Adrenal gland (tissue), 12 donors: ENCODE results near the gene CEP131. TPM values are rescaled to one million over a fixed set of nuclear protein-coding genes. Genes with fewer than 3 reads are reported as not detected.

Experiments used
- DNase-seq, 7 donors: peaks; one replicate each; pipeline ENCODE4 v3.0.0-alpha.2; 2019 to 2020
- H3K27ac ChIP-seq, 5 donors: fragments of 200-600 bp; sonication (generic) in 4 of 5; 1 replicate in 3 of 5; 2 replicates in 2 of 5; pipeline versions ENCODE4 v1.5.1 to v1.8.0; 2016 to 2020; ENCODE audit warnings: mild to moderate bottlenecking in 1 of 5
- H3K27me3 ChIP-seq: fragments of 200-600 bp; 2 replicates; pipeline ENCODE4 v1.8.0; 2021
- H3K36me3 ChIP-seq, 2 donors: fragments of 200-600 bp; replicated peaks in 1 of 2; 1 replicate in 1 of 2; 2 replicates in 1 of 2; pipeline versions ENCODE4 v1.5.1 to v1.8.0; 2018 to 2022
- H3K4me1 ChIP-seq, 2 donors: fragments of 200-600 bp; replicated peaks in 1 of 2; 1 replicate in 1 of 2; 2 replicates in 1 of 2; pipeline versions ENCODE4 v1.5.1 to v1.8.0; 2018 to 2021
- H3K4me3 ChIP-seq, 4 donors: fragments of 200-600 bp; sonication (generic) in 3 of 4; one replicate each; pipeline ENCODE4 v1.5.1; 2016 to 2018
- H3K9me3 ChIP-seq, 3 donors: fragments of 200-600 bp; sonication (generic) in 1 of 3; replicated peaks in 1 of 3; 1 replicate in 2 of 3; 2 replicates in 1 of 3; pipeline versions ENCODE4 v1.5.1 to v1.8.0; 2016 to 2021
- POLR2A ChIP-seq, 2 donors: fragments of 450-650 bp; IDR thresholded peaks; one replicate each; pipeline ENCODE4 v1.6.1; 2017; ENCODE audit warnings: antibody characterized with exemption in 2 of 2, mild to moderate bottlenecking in 2 of 2, moderate library complexity in 1 of 2
- WGBS, 4 donors: extraction: QIAGEN DNeasy Blood & Tissue Kit in 2 of 4; methylation state at CpG; one replicate each; pipeline versions ENCODE4 v1.1.5 to v1.1.7; 2013 to 2017; 5-methylcytosine and 5-hydroxymethylcytosine counted together
- intact Hi-C, 2 donors: fragments of 100-400 bp; cut with DNase I; formaldehyde crosslinking; loops; one replicate each; pipeline versions ENCODE4 v1.14.1 to v1.15.0; 2022 to 2023
- polyA plus RNA-seq, 3 donors: library from polyadenylated mRNA; stranded (reverse); fragments of 200-250 nt in 2 of 3; fragments of 350-450 nt in 1 of 3; fragmentation: Illumina TruSeq in 1 of 3; extraction: RNeasy Lipid Tissue Mini Kit (QIAGEN cat#74804) in 1 of 3; gene quantifications; one replicate each; pipeline ENCODE4 v1.2.3, GENCODE V29; 2013 to 2014
- total RNA-seq, 9 donors: library from RNA; depleted of rRNA in 4 of 9; stranded (reverse); fragments of >200 nt in 4 of 9; fragments of 120-200 nt in 1 of 9; fragmentation: NEBNext Ultra II Directional in 1 of 9; extraction: Animal tissue kit (Norgen Biotek cat#: 25700) in 1 of 9; gene quantifications; one replicate each; pipeline versions ENCODE4 v1.1.0 to v1.2.4, GENCODE V29; 2013 to 2023
- TF ChIP-seq, protein P1 (sequence below), 6 experiments: fragments of 450-650 bp in 4 of 6; fragments of 200-600 bp in 2 of 6; sonication (generic) in 1 of 6; IDR thresholded peaks; 1 replicate in 5 of 6; 2 replicates in 1 of 6; pipeline versions ENCODE4 v1.5.1 to v1.8.0; 2016 to 2021; ENCODE audit warnings: antibody characterized with exemption in 6 of 6, mild to moderate bottlenecking in 2 of 6, moderate library complexity in 1 of 6
- donor health status: healthy with polysubstance abuse.
- donor health status: Bipolar disorder and iron deficiency.
- donor health status: DM: yes; HTN: yes; CAD: no.
- donor health status: DM: no; HTN: no; CAD: no.
- donor health status: DM: no; HTN: no; CAD: no.
- donor health status: DM: yes; HTN: yes; CAD: no.

CEP131 gene
- total and polyA plus RNA-seq, 12 donors, result 0.81 to 55.8 (median 8.2) TPM

DNA sequence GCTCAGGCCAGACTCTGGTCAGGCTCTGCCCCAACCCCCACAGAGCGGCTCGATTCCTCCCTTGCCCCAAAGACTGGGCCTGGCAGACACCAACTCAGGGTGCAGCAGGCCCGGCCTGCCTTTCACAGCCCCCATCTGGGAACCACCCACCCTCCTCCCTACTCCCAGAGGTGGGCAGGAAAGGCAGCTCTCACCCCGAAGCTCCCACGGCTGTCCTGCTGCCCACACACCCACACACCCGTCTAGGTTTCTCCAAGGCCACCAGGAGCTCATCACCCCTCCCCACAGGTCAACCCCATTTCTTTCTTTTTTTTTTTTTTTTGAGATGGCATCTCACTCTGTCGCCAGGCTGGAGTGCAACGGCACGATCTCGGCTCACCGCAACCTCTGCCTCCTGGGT is 3.8 kb downstream of the CEP131 start:
- Histone ChIP-seq H3K4me1 (peaks cover 6 to 23% of the 10 kb centered on the region in 2 donors), H3K36me3 (peaks cover 0 to 6% of the 10 kb centered on the region in 2 donors), H3K27me3 (no peaks in the 10 kb centered on the region), H3K4me3 (no peak overlapping the region), H3K27ac (no peak overlapping the region), H3K9me3 (no peaks in the 10 kb centered on the region)
- 92 to 95% (median 95%) methylated on average over 9 to 11 of the region's 11 CpGs for WGBS, 4 donors
- no peak for TF ChIP-seq POLR2A (IDR thresholded peaks at IDR 0.05)
- TF ChIP-seq, protein P1, sequence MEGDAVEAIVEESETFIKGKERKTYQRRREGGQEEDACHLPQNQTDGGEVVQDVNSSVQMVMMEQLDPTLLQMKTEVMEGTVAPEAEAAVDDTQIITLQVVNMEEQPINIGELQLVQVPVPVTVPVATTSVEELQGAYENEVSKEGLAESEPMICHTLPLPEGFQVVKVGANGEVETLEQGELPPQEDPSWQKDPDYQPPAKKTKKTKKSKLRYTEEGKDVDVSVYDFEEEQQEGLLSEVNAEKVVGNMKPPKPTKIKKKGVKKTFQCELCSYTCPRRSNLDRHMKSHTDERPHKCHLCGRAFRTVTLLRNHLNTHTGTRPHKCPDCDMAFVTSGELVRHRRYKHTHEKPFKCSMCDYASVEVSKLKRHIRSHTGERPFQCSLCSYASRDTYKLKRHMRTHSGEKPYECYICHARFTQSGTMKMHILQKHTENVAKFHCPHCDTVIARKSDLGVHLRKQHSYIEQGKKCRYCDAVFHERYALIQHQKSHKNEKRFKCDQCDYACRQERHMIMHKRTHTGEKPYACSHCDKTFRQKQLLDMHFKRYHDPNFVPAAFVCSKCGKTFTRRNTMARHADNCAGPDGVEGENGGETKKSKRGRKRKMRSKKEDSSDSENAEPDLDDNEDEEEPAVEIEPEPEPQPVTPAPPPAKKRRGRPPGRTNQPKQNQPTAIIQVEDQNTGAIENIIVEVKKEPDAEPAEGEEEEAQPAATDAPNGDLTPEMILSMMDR (IDR thresholded peaks at IDR 0.05), result no peak
- DNase-seq, result no peak
- intact Hi-C loops, result no loop called here

- WGBS, 4 donors, result 89 to 92% (median 89%) methylated on average over 13 of the region's 13 CpGs
- DNase-seq, result no peak
- Histone ChIP-seq H3K27ac (no peak overlapping the region), H3K4me1 (peaks cover 3 to 18% of the 10 kb centered on the region in 2 donors), H3K4me3 (no peak overlapping the region), H3K27me3 (no peaks in the 10 kb centered on the region), H3K9me3 (no peaks in the 10 kb centered on the region), H3K36me3 (peaks cover 0 to 6% of the 10 kb centered on the region in 2 donors)
- intact Hi-C loops, result no loop called here
- TF ChIP-seq, protein P1 (IDR thresholded peaks at IDR 0.05), result no peak
- no peak for TF ChIP-seq POLR2A (IDR thresholded peaks at IDR 0.05)
These were observed 4.3 kb downstream of the CEP131 start for GRCh38 chr17:81218459-81218858.

GRCh38 chr17:81217491-81217890 is 5.3 kb downstream of the CEP131 start:
- Histone ChIP-seq H3K4me1 (peaks cover 0 to 14% of the 10 kb centered on the region in 2 donors), H3K4me3 (no peak overlapping the region), H3K27ac (no peak overlapping the region), H3K27me3 (no peaks in the 10 kb centered on the region), H3K36me3 (peaks cover 0 to 6% of the 10 kb centered on the region in 2 donors), H3K9me3 (no peaks in the 10 kb centered on the region)
- WGBS, 4 donors, result 91 to 95% (median 93%) methylated on average over 18 of the region's 18 CpGs
- DNase-seq, result no peak
- intact Hi-C loops, result no loop called here
- TF ChIP-seq POLR2A (IDR thresholded peaks at IDR 0.05), result no peak
- TF ChIP-seq, protein P1 (IDR thresholded peaks at IDR 0.05), result no peak

GRCh38 chr17:81213978-81214377 is 8.8 kb downstream of the CEP131 start:
- TF ChIP-seq, protein P1 (IDR thresholded peaks at IDR 0.05), result no peak
- no peak for TF ChIP-seq POLR2A (IDR thresholded peaks at IDR 0.05)
- intact Hi-C loops, result no loop called here
- Histone ChIP-seq H3K36me3 (peaks cover 0 to 5% of the 10 kb centered on the region in 2 donors), H3K27me3 (no peaks in the 10 kb centered on the region), H3K4me3 (no peak overlapping the region), H3K27ac (no peak overlapping the region), H3K9me3 (no peaks in the 10 kb centered on the region), H3K4me1 (no peaks in the 10 kb centered on the region)
- 93 to 98% (median 96%) methylated on average over 8 of the region's 8 CpGs for WGBS, 4 donors
- DNase-seq, result no peak
